ENCODE data around the gene SMG6. TPM values are rescaled to one million over a fixed set of nuclear protein-coding genes. Genes with fewer than 3 reads are reported as not detected.

Gene SMG6
- total and polyA plus RNA-seq, 2 donors (not counting 1 experiment from before 2014, with no cell fraction given): 10.6 to 35.5 TPM

DNA sequence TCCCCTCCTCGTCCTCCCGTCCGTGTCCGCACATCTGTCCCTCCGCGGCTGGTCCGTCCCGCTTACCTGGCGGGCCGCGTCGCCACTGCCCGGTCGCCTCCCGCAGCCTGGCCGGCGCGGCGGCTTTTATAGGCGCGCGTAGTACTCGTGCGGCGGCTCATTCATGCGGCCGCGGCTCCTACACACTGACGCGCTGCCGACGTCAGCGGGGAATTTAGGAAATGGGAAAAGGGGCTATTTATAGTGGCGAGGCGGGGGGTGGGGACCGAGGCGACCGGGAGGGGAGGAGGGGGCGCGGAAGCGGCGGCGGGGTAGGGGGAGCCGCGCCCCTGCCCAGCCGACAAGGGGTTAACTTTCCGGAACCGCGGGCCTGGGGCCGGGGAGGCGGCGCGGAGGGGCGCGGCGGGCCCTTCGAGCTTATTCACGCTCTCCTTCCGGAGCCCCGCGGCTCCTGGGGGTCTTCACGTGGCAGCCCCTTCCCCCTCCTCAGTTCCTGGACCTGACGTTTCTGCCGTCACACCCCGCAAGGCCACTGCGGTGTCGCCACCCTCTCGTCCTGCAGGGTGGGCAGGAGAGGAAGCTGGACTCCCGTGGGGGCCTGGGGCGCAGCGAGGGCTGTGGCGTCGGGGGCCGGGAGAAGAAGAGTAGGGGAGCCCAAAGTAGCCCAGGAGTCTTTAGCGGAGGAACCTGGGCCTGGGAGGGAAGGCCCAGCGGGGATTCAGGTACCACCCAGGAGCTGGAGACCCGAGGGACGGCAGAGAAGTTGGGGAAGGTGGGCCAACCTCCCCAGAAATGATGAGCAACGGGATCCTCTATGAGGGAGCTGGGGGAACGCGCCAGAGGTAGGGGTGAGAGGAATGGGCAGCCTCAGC lies 252.3 kb downstream of the SMG6 start:
- WGBS (ENCODE audit: insufficient coverage): 4% methylated on average over 75 of the region's 81 CpGs
- H3K36me3 ChIP-seq (replicated peaks in 1 of 2; ENCODE audit: control extremely low read depth in 1 of 2, control insufficient read depth in 1 of 2, extremely low read depth in 1 of 2, insufficient read depth in 2 of 2, low read length in 1 of 2): no peaks in the 10 kb centered on the region
- Mint-ChIP-seq H3K4me3 (peak overlapping the region; percentile 62), H3K4me1 (peaks cover 33% of the 10 kb centered on the region), H3K9me3 (ENCODE audit: insufficient read depth) (no peaks in the 10 kb centered on the region), H3K27ac (peak overlapping the region; percentile 26), H3K27me3 (peaks cover 11% of the 10 kb centered on the region)
- peak overlapping the region; percentile 84 for H3K4me2 ChIP-seq (replicated peaks; ENCODE audit: low read depth, low read length, poor library complexity, severe bottlenecking)
- no peak overlapping the region for H2AFZ ChIP-seq (ENCODE audit: insufficient read depth, low read depth, low read length, poor library complexity, severe bottlenecking)
- peaks cover 0 to 13% (median 0%) of the 10 kb centered on the region in 3 donors for H3K9me3 ChIP-seq (ENCODE audit: control extremely low read depth in 1 of 3, control insufficient read depth in 2 of 3, insufficient read depth in 1 of 3, low read length in 2 of 3)
- H3K4me1 ChIP-seq (ENCODE audit: control insufficient read depth in 2 of 2, insufficient read depth in 2 of 2, low read length in 2 of 2): peaks cover 45 to 62% of the 10 kb centered on the region in 2 donors
- no peak overlapping the region for H3K9ac ChIP-seq (ENCODE audit: low read length)
- no peak for TF ChIP-seq EZH2 (IDR thresholded peaks at IDR 0.05; ENCODE audit: borderline replicate concordance, insufficient read depth, low read depth, low read length, poor library complexity, severe bottlenecking)
- TF ChIP-seq, protein P1, sequence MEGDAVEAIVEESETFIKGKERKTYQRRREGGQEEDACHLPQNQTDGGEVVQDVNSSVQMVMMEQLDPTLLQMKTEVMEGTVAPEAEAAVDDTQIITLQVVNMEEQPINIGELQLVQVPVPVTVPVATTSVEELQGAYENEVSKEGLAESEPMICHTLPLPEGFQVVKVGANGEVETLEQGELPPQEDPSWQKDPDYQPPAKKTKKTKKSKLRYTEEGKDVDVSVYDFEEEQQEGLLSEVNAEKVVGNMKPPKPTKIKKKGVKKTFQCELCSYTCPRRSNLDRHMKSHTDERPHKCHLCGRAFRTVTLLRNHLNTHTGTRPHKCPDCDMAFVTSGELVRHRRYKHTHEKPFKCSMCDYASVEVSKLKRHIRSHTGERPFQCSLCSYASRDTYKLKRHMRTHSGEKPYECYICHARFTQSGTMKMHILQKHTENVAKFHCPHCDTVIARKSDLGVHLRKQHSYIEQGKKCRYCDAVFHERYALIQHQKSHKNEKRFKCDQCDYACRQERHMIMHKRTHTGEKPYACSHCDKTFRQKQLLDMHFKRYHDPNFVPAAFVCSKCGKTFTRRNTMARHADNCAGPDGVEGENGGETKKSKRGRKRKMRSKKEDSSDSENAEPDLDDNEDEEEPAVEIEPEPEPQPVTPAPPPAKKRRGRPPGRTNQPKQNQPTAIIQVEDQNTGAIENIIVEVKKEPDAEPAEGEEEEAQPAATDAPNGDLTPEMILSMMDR (IDR thresholded peaks at IDR 0.05): no peak
- intact Hi-C loops (cut with micrococcal nuclease): loop anchor here (5.0 to 10.0 kb wide), 2 partner anchors 146 to 286 kb away; partner anchors contain the start of genes SGSM2 and TSR1
- peaks cover 26% of the 10 kb centered on the region for H4K20me1 ChIP-seq (ENCODE audit: control insufficient read depth, insufficient read depth, low read length, poor library complexity, severe bottlenecking)
- DNase-seq (peak; percentile 53), ATAC-seq (ENCODE audit: low read depth) (no peak)
- no peak overlapping the region for H3K27ac ChIP-seq (ENCODE audit: low read length in 2 of 2)
- H3K4me3 ChIP-seq (ENCODE audit: control extremely low read depth in 1 of 5, extremely low read depth in 1 of 5, insufficient read depth in 1 of 5, low read depth in 2 of 5, low read length in 4 of 5): peak overlapping the region in 1 of 5 experiments; percentile 49
- H3K27me3 ChIP-seq (replicated peaks in 1 of 4; ENCODE audit: control extremely low read depth in 1 of 4, control insufficient read depth in 3 of 4, insufficient read depth in 4 of 4, low read length in 3 of 4): peaks cover 0 to 64% (median 18%) of the 10 kb centered on the region in 4 experiments
- ChIA-PET CTCF (interaction anchor here (0.9 to 2.7 kb wide), 3 partner anchors 193 to 302 kb away, joined by 3 to 28 read pairs (median 3); no protein-coding TSS in a partner anchor), POLR2A (no interaction called here)
- H3K79me2 ChIP-seq (ENCODE audit: control insufficient read depth, insufficient read depth, low read length): no peaks in the 10 kb centered on the region

Measured in B cell (primary cell).